Astrocyte of the cerebellum (primary cell): ENCODE results near the gene UBE2E2.

Experiments
- DNase-seq: peaks from one replicate; pipeline ENCODE4 v3.0.0-alpha.2; 2011; ENCODE audit warnings: low read depth
- H3K4me3 ChIP-seq: 2 replicates; pipeline ENCODE4 v1.5.1; 2011; ENCODE audit warnings: mild to moderate bottlenecking, low read depth, low read length, moderate library complexity
- CTCF ChIP-seq: IDR thresholded peaks from 2 replicates; pipeline ENCODE4 v1.5.1; 2012; ENCODE audit warnings: low read length, low read depth, moderate library complexity, mild to moderate bottlenecking; ENCODE audit errors: missing control alignments
- in situ Hi-C: cut with HindIII; loops from 2 replicates; pipeline ENCODE4 v1.10.0; 2017; ENCODE audit warnings: low sequenced_read_pairs

Gene UBE2E2

GRCh38 chr3:23583980-23584740 lies 381.0 kb downstream of the UBE2E2 start:
- no peak overlapping the region for H3K4me3 ChIP-seq
- no peak for TF ChIP-seq CTCF
- in situ Hi-C loops, result no loop called here
- DNase-seq, result no peak

DNA sequence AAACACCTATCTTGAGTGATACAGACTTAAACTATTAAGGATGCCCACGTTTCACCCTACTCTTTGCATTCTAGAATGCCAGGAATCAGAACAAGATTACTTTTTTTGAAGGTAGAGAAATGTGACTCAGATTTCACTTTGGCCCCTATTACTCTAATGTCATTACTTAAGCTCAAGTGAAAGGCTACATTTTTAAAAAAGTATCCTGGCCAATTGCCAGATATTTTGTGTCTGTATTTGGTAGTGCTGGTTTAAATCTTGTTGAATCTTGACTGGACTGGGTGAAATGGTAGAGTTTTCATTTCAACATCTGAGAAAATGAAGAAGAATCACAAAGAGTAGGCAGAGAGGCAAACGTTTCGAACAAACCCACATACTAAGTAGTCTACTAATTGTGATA lies 384.4 kb downstream of the UBE2E2 start:
- no peak for DNase-seq
- no peak for TF ChIP-seq CTCF
- H3K4me3 ChIP-seq, result no peak overlapping the region
- in situ Hi-C loops, result no loop called here

- no peak for TF ChIP-seq CTCF
- in situ Hi-C loops, result no loop called here
- DNase-seq, result no peak
- H3K4me3 ChIP-seq, result no peak overlapping the region
Measured at GRCh38 chr3:23588547-23588946, 385.4 kb downstream of the UBE2E2 start.

DNA sequence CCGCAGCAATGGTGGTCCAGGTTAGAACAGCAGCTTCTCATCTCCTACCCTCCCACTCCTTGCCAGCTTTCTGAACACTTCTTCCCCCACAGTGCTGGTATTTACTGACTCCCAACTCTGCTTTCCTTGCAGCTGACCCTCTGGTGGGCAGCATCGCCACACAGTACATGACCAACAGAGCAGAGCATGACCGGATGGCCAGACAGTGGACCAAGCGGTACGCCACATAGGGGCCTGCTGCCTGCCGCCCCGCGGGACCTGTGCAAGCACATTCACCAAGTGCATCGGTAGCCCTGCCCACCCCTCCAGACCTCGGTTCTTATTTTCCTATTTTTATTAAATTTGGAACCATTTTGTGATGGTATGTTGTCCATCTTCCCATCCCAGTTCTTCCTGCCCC lies 386.5 kb downstream of the UBE2E2 start:
- no peak for DNase-seq
- H3K4me3 ChIP-seq, result no peak overlapping the region
- TF ChIP-seq CTCF, result no peak
- in situ Hi-C loops, result loop anchor here (5.0 kb wide), 1 partner anchor 58 kb away; no protein-coding TSS in a partner anchor

GRCh38 chr3:23590424-23591273 lies 387.5 kb downstream of the UBE2E2 start:
- H3K4me3 ChIP-seq, result no peak overlapping the region
- in situ Hi-C loops, result loop anchor here (5.0 kb wide), 1 partner anchor 57 kb away; no protein-coding TSS in a partner anchor
- DNase-seq, result no peak
- no peak for TF ChIP-seq CTCF

- H3K4me3 ChIP-seq, result no peak overlapping the region
- in situ Hi-C loops, result loop anchor here (5.0 kb wide), 1 partner anchor 56 kb away; no protein-coding TSS in a partner anchor
- no peak for TF ChIP-seq CTCF
- no peak for DNase-seq
Measured at GRCh38 chr3:23591374-23591773, 388.2 kb downstream of the UBE2E2 start.
